ENCODE data around the gene P2RX1.

The P2RX1 gene

GRCh38 chr17:3915995-3916696, at the start of gene P2RX1:
P2RX1 (minus strand) TSS chr17:3916465; CDS start chr17:3916225, 240 bp downstream.
- DNase-seq (ENCODE audit: low read depth): no peak

- peak; percentile 26 for DNase-seq (ENCODE audit: low read depth)
Measured at GRCh38 chr17:3965118-3965800, 49.0 kb upstream of the P2RX1 start.

- peak; percentile 48 for DNase-seq (ENCODE audit: low read depth)
Measured at GRCh38 chr17:3964203-3965117, 48.2 kb upstream of the P2RX1 start, which contains the start of gene ATP2A3. ATP2A3 (minus strand) TSS chr17:3964437; CDS start chr17:3964291, 146 bp downstream.

- peak; percentile 40 for DNase-seq (ENCODE audit: low read depth)
Measured at GRCh38 chr17:3963237-3964201, 47.3 kb upstream of the P2RX1 start.

DNA sequence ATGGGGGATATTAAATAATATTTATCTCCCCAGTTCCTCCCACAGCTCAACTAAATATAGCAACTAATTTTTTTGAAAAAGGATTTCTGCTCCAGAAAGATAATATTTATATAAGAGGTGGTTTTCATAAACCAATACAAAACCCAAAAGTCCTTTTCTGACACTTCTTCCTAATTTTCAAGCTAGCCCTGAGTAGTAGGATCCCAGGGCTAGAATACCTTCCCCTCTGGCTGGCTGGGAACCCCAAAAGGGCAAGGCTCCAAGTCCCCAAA, 46.6 kb upstream of the P2RX1 start:
- DNase-seq (ENCODE audit: low read depth): no peak

GRCh38 chr17:3962217-3962964, 46.1 kb upstream of the P2RX1 start:
- DNase-seq (ENCODE audit: low read depth): no peak

DNA sequence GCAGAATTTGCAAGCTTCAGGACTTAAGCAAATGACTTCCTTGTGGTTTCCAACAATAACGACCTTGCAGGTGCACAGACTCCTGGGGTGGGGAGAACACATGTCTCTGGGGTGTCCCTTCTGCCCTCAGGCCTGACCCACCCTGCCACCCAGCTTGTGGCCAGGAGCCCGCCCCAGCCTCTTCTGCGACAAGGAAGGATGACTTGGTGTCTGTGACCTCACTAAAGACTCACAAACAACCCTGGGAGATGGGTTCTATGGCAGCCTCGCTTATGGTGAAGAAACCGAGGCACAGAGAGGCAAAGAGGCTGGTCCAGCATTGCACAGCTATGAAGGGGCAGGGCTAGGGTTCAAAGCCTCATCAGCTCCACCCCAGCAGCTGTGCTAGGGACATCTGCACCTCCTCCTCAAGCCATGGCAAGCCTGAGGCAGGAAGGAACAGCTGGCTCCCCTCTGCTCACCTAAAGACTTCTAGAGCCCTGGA, 45.3 kb upstream of the P2RX1 start:
- DNase-seq (ENCODE audit: low read depth): no peak

GRCh38 chr17:3960764-3961163, 44.5 kb upstream of the P2RX1 start:
- no peak for DNase-seq (ENCODE audit: low read depth)

DNA sequence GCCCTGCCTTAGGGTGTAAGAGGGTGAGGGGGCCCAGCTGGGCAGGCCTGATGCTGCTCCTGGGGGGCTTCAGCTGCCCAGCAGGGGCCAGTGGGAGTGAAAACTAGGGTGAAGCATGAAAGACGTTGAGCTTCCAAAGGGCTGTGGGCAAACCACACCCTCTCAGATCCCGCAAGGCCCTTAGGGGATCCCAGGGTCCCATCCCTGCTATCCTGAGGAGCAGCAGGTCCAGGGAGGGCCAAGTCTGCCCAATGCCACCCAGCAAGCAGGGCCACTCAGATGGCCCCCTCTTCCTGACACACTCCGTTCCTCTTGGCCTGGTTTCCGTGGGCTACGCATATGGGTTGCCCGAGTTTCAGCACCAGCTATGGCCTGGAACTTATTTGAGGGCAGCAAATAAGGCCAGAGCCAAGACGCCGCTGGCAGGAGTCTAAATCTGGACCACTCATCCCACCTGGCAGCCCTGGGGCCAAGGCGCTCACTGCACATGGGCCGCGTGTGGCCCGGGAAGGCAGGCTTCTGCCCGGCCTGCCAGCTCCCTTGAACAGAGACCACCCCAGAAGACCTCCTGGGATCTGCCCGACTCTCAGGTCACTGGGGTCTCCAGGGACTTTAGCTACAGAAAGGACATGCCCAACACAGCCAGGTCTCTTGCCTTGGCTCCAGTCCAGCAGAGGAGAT, 43.8 kb upstream of the P2RX1 start:
- no peak for DNase-seq (ENCODE audit: low read depth)

GRCh38 chr17:3959295-3959899, 43.1 kb upstream of the P2RX1 start:
- no peak for DNase-seq (ENCODE audit: low read depth)

- DNase-seq (ENCODE audit: low read depth): no peak
Measured at GRCh38 chr17:3957735-3958599, 41.7 kb upstream of the P2RX1 start.

DNA sequence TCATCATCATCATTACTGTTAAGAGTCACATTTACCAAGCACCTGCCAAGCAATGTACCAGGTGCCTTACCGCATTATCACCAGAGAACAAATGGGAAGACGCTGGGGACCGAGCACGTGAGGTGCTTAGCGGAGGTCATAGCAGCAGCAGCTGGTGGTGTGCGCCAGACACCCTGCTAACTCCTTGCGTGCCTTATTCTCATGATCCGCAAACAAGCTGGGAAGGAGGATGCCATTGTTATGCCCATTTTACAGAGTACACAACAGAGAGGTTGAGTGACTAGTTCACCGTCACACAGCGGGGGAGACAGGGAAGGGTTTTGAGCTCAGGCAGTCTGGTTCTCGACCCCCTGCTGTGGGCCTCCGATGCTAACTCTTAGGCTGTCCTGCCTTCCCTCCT, 40.7 kb upstream of the P2RX1 start:
- DNase-seq (ENCODE audit: low read depth): no peak

DNA sequence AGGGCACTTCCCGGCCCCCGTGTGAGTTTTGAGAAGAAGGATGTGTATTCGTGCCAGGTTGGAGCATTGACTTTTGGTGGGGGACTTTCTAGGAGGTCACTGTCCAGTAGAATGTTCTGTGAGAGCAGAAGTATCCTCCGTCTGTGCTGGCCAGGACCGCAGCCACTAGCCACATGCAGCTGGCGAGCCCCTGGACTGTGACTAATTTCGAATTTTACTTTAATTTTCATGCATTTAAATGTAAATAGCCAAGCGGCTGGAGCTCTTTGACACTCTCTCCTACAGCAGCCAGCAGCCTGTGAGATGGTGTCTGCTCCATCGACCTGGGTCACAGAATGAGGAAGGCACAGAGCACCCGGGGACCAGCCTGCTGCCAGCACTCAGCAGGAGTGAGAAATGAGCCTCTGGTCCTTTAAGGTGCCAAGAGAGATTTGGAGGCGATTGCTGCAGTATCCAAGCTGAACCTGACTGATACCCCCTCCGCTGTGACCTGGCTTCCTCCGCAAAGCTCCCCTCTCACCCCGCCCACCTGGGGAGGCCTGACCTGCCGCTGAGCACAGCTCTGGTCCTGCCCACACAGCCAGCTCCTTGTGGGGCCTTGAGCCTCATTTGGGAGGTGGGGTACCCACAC, 40.2 kb upstream of the P2RX1 start:
- DNase-seq (ENCODE audit: low read depth): no peak

- no peak for DNase-seq (ENCODE audit: low read depth)
Measured at GRCh38 chr17:3955673-3955988, 39.4 kb upstream of the P2RX1 start.

DNA sequence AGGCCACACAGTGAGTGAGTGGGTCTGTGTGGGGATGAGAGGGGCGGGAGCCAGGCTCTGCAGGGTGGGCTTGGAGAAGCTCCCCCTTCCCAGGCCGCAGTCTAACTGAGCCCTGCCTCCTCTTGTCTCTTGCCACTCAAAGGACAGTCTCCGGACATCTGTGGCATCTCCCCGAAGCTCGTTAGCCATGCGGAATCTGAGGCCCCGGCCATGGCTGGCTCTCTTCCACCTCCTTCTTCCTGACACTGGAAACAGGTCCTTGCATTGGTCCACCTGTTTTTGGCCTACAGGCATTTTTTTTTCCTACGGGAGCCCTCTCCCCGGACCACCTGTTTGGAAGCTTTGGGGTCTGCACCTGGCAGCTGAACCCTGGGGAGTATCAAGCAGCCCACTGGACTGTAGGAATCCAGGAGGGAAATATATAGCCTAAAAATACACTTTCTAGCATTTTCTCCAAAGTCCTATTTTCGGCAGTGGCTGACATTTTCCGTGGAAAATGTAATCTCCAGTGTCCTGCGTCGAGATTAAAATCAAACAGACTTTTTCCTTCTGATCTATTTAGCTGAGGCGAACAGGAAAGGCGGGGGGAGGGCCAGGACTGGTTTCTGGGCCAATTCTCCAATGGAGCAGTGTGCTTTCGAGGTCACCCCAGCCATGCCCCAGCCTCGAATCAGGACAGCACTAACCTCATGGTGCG, 38.9 kb upstream of the P2RX1 start:
- no peak for DNase-seq (ENCODE audit: low read depth)

GRCh38 chr17:3954086-3954485, 37.8 kb upstream of the P2RX1 start:
- DNase-seq (ENCODE audit: low read depth): no peak

DNA sequence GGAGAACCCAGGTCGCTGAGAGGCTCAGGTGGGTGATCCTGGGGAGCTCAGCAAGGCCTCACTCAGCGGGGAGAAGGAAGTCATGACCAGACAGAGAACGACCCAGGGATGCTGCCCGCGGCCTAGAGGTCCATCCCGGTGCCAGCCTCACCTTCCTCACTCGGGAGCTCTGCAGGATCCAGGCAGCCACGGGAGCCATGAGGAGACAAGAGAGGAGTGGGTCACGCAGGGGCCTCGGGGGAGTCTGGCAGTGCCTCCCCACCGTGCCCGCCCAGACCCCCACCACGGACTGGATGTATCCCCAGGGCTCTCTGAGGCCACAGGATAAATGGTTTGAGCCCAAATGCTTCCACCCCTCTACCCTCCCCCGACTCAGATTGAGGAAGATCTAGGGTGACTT, 37.3 kb upstream of the P2RX1 start:
- no peak for DNase-seq (ENCODE audit: low read depth)

- DNase-seq (ENCODE audit: low read depth): no peak
Measured at GRCh38 chr17:3952186-3952585, 35.9 kb upstream of the P2RX1 start.

Measured in stimulated activated CD4-positive, alpha-beta T cell treated with anti-CD3 and anti-CD28 coated beads, Interleukin-2, amount 100 ng/mL, for 4 hours (primary cell).